ENCODE data around the gene NTNG1. TPM values are rescaled to one million over a fixed set of nuclear protein-coding genes. Genes with fewer than 3 reads are reported as not detected.
"Not testable (repeated sequence)": the region's sequence is repeated elsewhere in the genome, so short reads cannot be mapped to it uniquely, and the experiment has no call there.

NTNG1 gene
- total RNA-seq, 1 experiment from 2014 or later = not detected

DNA sequence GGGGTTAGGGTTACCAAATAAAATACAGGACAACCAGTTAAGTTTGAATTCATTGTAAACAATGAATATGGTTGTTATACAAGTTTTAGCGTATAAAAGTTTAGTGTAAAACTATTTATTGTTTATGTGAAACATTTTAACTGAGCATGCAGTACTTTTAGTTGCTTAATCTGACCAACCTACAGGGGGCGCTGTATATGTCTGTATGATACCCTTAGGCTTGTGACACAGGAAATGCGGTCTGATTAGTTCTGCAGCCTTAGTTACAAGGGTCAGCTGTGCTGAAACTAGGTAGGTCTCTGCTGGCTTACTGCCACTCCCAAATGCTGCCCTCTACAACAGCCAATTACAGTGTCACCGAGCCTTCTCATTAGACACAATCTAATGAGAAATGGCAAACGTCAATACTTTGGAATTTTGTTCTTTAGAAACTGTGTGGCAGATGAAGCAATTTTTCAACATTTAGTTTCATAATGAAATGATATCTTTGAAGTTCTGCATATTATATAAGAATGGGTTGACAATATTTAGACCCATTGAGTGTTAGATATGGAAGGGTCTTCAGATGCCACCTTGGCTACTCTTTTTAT is 56.2 kb downstream of the NTNG1 start:
- no peak for DNase-seq (ENCODE audit: low spot score)

DNA sequence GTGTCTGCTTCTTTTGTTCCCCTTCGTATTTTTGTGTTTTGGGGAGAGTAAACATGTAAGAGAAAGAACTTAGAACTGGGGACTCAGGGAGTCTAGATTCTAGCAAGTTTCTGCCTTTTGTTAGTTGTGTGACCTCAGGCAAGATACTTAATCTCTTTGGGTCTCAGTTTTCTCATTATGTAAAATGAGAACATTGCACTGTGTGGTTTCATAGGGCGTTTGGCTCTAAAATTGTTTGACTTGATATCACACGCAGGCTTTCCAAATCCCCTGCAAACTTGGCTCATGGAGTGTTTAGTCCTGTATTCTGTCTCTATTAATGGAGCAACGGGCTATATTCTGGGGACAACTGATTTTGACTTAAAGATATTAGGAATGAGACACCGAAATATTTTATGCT is 57.7 kb downstream of the NTNG1 start:
- no peak for DNase-seq (ENCODE audit: low spot score)

DNA sequence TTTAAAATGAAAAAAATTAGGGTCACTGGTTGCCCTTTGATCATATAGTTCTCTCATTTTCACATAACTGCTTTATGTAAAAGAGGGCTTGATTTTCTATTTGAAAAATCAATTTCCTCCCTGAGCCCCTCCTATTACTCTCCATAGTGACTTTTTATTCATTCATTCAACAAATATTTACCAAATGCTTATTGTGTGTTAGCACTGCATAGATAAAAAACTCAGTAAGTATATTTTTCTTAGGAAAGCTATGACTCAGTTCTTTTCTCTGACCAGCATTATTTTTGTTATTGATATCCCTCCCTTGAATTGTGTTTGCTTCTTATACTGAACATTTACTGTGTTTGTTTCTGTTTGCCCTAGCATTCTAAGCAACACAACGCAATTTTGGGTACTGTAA is 59.8 kb downstream of the NTNG1 start:
- DNase-seq (ENCODE audit: low spot score) = no peak

DNA sequence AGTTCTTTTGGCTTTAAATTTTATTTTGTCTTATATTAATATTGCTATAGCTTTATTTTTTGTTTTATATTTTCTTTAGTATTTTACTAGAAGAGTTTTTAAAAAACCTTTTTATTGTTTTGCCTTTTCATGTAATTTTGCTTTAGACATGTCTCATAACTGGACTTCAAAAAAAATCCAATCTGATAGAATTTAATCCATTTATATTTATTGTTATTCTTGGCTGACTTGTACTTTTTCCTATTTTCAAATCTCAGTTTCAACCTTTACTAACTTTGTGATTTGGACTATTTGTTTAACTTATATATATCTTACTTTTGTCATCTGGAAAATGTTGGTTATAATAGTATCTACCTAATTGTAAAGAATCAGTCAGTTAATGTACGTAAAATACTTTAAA is 61.2 kb downstream of the NTNG1 start:
- no peak for DNase-seq (ENCODE audit: low spot score)

DNA sequence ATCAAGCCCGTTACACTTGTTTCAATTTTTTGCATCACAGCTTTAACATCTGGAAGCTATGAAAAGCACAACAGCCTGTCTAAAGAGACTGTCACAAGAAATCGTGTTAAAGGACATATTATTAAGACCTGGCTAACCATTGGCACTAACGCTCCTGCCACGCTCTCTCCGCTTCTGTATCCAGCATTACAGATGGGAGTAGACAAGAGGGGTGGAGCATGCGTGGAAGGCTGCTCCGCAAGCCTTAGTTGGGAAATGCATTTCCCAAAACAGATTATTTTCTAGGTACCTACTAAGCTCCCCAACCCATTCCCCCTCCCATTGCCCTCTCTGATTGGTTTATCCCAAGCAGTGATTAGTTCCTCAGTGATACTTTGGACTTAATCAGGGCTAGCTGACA is 72.4 kb downstream of the NTNG1 start:
- no peak for DNase-seq (ENCODE audit: low spot score)

DNA sequence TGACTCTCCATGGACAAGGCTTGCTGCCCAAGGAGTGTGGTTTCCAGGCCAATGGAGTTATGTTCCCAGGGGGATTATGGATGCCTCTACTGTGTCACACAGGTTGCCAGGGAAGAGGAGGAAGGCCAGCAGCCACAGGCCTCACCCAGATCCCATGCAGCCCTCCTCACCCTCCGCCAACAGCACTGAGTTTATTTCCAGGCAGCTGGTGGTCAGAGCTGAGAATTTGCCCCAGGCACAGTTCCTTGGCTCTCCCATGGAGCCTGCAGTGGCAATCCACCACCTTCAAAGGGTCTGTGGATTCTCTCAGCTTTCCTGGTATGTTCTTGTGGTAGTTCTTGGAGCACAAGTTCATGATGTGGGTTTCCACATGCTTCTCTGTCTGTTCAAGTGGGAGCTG is 79.2 kb downstream of the NTNG1 start:
- no peak for DNase-seq (ENCODE audit: low spot score)

DNA sequence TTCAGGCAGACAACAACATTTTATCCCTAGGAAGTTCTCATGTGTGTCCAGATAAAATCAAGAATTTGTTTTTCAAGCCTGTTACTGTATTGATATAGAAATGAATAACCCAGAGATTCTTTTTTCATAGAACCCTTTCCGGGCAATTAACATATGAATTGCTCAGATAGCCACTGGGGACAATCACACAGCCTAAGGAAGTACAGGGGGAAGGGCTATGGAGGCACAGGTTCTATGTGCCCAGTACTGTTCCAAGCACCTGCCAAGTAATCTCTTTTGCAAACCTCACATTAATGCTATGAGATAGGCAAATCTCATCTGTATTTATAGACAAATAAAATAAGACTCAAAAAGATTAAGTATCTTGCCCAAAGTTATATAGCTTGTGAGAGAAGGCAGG is 84.9 kb downstream of the NTNG1 start:
- DNase-seq (ENCODE audit: low spot score) = no peak

DNA sequence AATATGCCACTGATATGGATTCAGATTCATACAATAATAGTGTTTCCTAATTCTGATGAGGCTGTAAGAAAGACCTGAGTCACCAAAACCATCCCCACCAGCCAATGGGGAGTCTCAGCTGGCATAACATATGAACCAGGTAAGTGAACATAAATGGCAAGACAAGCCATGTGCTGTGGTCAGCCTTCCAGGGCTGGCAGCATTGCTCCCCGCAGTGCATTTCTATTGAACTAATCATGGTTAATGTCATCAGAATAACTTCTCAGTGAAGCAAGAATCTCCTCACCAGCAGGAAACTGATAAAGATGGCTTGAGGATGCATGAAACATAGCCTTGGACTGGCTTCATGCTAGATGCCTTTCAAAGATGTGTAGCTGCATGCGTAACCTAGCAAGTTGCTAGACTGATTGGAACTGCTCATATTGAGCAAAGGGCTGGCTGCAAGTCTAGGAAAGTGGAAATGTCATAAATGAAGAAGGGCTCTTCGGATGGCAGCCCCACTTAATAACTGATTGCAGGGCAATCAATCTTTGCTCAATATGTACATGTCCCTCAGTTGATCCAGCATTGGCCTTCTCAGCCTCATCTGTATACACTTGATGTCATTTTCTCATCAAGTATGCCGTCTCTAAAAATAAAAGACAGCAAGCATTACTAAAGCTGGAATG is 88.0 kb downstream of the NTNG1 start:
- DNase-seq (ENCODE audit: low spot score) = no peak

DNA sequence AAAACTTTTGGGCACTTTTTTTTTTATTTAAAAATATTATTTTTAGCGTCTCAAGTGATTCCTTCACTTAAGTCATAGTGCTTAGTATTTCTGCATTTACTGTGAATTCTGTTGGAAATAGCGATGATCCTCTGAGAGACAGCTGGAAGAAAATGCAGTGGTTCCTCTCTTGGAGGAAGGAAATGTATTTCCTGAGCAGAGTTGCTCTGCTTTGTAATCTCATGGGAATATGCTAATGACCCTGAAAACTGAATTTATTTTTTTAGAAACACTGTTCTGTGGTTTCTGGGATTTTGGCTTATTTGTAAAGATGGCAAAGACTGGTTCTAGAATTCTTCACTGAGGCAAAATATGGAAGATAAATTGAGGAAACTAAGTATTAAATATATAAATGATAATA is 88.9 kb downstream of the NTNG1 start:
- DNase-seq (ENCODE audit: low spot score) = no peak

DNA sequence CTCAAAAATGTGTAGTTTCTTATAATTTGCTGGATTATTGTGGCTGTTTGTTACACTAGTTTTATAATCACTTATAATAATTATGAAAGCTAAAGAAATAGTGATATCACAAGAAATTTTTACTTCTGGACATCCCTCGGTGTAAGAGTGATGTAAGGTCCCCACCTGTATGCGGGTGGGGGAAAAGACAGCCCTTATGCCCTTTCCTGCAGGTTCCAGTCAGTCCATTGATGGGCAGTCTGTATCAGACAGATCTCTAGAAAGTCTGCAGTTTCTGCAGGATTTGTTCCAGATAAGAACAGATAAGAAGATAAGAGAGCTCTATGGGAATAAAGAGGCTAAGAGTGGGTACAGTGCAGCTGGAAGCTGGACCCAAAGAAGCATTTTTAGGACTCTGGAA is 89.3 kb downstream of the NTNG1 start:
- DNase-seq (ENCODE audit: low spot score) = no peak

DNA sequence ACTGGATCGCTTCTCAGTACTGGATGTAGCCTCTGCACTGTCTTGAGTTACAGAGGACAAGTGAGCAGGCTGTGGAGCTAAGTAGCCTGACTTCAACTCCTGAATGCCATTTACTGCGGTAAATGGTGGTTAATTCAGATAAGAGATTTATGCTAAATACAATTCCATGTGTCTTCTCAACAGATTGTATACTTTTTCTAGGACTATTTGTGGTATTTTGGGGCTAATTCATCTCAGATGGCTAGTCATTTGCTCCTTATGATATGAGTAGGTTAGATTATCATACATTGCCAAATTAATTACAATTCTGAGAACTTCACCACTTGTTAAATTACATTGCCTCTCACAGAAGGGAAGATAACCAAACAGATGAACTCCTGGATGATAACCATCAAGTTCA is 90.5 kb downstream of the NTNG1 start:
- no peak for DNase-seq (ENCODE audit: low spot score)

DNA sequence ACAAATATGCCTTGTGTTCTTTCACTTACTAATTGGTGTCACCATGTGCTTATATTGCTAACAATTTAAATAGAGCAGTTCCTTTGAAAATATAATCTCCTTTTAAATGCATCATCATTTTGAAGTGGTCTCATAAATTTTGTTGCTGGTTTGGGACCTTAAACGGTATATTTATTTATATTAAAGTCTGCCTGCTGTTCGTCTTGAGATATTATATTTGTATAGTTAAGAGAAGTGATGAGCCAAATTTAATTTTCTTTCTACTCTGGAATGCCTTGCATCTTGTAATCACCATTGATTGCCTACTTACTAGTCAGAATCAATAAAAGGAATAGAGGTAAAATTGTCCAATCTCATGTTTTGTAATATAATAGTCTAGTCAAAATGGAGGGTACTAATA is 91.6 kb downstream of the NTNG1 start:
- DNase-seq (ENCODE audit: low spot score) = no peak

DNA sequence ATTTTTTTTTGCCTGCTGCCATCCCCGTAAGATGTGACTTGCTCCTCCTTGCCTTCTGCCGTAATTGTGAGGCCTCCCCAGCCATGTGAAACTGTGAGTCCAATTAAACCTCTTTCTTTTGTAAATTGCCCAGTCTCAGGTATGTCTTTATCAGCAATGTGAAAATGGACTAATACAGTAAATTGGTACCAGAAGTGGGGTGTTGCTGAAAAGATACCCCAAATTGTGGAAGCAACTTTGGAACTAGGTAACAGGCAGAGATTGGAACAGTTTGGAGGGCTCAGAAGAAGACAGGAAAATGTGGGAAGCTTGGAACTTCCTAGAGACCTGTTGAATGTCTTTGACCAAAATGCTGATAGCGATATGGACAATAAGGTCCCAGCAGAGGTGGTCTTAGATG is 95.9 kb downstream of the NTNG1 start:
- DNase-seq (ENCODE audit: low spot score) = not testable (repeated sequence)

DNA sequence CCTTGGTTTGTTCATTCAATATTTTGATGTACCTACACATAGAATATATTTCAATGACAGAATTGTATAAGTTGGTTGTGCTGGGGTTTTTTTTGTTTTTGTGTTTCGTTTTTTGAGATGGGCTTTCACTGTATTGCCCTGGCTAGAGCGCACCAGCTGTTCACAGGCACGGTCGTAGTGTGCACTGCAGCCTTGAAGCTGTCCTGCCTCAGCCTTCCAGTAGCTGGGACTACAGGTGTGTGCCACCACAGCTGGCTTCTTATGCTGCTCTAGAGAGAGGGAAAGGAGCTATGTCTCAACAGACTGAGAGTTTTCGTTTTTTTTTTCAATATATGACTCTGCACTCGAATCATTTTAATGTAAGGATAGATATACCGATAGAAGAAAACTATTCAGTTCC is 102.6 kb downstream of the NTNG1 start:
- no peak for DNase-seq (ENCODE audit: low spot score)

DNA sequence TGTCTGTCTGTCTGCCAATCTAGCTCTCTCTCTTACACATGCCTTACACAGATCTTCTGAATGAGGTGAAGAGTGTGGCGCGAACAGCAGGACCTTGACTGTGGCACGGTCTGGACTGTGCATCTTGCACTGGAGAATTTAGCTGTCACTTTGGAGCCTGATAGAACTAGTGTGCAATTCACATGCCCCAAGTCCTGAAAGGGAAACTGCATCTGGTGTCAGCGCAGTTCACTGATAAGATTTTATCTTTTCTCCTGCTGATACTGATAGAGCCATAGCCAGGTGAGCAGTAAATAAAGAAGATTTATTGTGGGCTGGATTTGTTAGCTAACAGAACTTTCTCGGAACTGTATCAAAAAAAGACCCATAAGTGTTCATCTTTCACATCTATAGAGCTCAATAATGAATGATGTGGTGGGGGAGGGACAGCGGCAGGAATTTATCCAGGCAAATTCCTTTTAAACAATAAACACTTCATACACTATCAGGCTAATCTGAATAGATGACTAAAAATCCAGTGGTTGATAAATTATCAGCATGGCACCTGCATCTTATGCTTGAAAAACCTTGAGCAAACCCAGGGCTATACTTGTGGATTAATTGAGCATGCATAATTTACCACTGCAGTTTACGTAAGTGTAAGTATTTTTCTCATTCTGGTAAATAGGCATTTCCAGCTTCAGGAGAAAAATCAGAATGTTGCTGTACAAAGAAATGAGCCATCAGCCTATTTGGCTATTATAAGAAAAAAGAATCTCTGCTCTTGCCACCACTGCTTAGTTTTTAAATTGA is 104.1 kb downstream of the NTNG1 start:
- DNase-seq (ENCODE audit: low spot score) = no peak

DNA sequence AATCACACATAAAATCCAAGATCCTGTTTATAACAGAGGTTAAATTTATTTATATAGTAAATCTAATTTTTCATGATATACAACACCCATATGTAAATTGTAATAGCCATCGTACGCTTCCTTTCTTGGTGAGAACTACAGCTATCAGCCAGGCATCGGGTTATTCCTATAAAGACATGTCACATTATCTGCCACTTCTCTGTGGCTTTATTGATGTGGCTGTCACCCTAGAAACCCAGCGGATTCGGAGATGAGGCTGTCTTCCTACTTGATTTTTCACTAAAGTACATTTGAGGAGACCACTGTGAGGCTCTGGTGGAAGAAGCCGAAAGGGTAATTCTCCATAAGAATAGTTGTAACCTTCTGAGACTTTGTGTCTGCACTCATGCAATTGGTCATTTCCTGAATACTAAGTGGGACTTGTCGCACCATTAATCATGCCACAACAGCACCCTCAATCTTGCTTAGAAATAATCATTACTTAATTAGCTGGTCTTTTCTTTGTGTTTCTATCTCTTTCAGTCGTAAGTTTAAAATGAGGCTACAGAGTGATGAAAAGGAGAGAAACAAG is 106.0 kb downstream of the NTNG1 start:
- DNase-seq (ENCODE audit: low spot score) = no peak

DNA sequence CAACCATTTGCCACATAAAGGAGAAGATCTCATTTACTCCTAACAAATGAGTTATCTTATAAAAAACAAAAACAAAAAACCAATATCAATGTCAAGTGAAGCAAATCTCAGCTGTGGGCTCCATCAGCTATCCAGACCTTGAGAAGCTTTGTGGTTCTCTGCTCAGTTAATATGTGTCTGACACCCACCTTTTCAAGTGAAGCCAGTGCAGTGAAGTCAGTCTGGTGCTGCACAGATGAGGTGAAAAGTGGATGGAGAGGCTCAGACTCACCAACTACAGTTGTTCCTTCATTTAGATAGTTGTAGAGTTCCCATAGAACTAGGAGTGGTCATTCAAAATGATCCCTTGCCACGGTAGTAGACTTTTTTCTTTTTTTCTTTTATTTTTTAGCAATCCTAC is 106.8 kb downstream of the NTNG1 start:
- no peak for DNase-seq (ENCODE audit: low spot score)

DNA sequence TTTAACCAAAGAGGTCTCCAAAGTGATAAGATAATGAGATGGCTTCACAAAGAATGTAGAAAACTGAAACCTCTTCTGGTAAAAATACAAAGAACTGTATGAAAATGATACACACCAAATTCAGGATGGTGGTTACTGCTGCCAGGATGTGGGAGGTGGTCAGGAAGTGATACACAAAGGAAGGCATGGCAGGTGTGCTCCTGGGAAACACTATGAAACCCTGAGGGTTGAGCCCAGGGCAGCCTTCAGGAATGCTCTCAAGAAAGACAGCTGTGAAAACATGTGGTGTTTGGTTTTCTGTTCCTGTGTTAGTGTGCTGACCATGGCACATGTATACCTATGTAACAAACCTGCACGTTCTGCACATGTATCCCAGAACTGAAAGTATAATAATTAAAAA is 109.3 kb downstream of the NTNG1 start:
- DNase-seq (ENCODE audit: low spot score) = no peak

DNA sequence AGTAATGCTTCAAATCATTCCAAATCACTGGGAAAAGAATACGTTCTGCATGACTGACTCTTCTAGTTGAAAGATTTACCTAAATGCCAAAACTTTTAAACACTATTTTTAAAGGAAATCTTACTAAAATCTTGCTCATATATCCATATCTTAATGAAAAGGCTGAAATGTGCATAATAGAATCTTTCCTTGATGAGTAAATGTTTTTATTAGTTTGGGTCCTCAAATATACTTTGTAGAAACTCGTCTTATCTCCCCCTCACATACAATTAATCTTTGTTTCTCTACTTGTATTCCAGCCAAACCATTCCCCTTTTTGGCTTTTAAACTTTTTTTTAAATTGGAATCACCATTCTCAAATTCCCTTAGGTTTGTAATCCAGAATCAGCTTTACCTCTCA is 110.2 kb downstream of the NTNG1 start:
- DNase-seq (ENCODE audit: low spot score) = no peak

DNA sequence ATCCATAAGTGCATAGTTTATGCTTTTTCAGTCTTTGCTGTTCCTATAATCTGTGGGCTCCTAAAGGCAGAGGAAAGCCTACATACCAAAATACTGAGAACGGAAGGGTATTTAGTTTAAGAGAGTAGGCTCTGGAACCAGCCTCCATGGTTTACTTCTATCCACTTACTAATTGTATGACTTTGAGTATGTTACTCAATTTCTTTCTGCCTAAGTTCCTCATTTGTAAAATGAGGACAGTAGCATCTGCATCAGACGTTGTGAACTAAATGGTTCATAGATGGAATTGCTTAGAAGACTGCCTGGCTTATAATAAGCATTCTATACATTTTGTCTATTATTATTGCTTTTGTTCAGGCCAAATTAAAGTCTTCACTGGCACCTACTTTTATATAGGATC is 111.0 kb downstream of the NTNG1 start:
- no peak for DNase-seq (ENCODE audit: low spot score)

DNA sequence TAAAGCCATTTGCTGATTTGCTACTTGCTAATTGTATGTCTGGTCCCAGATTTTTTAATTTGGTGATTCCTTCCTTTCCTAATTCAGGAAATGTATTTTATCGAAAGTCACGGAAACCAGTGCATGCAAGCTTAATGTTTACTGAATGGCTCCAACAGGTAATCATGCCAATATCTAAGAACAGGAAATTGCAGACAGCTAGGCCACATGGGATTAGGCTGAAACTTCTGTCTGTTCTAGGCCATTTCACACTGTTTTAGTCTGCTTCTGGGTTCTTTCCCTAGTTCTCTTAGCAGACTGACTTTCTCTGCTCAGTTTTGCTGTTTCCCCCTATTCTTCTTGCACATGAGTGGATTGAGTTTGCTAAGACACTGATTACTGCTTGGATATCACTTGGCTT is 111.4 kb downstream of the NTNG1 start:
- DNase-seq (ENCODE audit: low spot score) = no peak

DNA sequence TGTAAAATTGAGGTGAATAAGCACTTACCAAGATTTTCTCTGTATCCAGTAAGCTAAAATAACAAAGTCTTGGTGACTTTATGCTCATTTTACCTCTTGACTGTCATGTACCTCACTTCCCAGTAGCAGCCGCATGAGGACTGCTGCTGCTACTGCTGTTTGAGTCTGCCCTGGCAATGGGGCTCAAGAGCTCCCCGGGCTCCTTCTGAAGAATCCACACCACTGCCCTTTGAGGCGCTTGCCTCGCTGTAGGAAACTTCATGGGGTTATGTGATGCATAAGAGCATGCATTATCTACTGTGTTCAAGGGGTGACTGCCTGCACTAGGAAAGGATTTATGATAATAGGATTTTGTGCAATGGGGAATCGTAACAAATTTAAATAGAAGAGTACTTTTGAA is 113.5 kb downstream of the NTNG1 start:
- DNase-seq (ENCODE audit: low spot score) = no peak

DNA sequence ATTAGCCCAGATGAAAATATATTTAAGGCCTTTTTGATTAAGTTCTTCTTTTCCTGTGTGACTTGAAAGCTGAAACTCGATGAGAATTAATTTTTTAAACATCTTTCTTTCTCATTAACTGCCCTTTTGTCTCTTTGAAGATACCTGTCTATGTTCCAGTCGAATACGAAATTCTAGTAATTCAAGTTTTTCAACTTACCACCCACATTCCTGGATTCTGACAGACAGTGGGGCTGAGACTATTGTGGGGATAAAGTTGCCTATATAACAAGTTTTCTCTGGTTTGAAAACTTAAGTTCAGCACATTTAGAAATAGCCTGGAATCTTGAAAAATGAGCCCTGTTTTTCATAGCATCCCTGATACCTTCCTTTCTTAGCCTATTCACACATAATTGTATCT is 114.6 kb downstream of the NTNG1 start:
- no peak for DNase-seq (ENCODE audit: low spot score)

All from A172 (cell line).